Measurements from ENCODE around the gene SLC26A5.
A peak's percentile ranks its signal among the peaks of the same experiment; 100 is the strongest.

SLC26A5 gene

GRCh38 chr7:103387242-103387641 lies 58.8 kb downstream of the SLC26A5 start:
- H3K36me3 Mint-ChIP-seq, result no peaks in the 10 kb centered on the region
- no peaks in the 10 kb centered on the region for H3K4me1 Mint-ChIP-seq
- no peak for ATAC-seq
- no peaks in the 10 kb centered on the region for H3K9me3 Mint-ChIP-seq
- no peak for DNase-seq (ENCODE audit: low spot score in 2 of 2)
- H3K4me3 Mint-ChIP-seq, result no peak overlapping the region
- no peak overlapping the region for H3K27ac Mint-ChIP-seq

- no peaks in the 10 kb centered on the region for H3K4me1 Mint-ChIP-seq
- no peak overlapping the region for H3K4me3 Mint-ChIP-seq
- H3K9me3 Mint-ChIP-seq, result no peaks in the 10 kb centered on the region
- no peak overlapping the region for H3K27ac Mint-ChIP-seq
- no peaks in the 10 kb centered on the region for H3K36me3 Mint-ChIP-seq
- ATAC-seq (no peak), DNase-seq (ENCODE audit: low spot score in 2 of 2) (no peak)
These were observed 64.0 kb downstream of the SLC26A5 start for GRCh38 chr7:103382032-103382402.

GRCh38 chr7:103381280-103382031 lies 64.6 kb downstream of the SLC26A5 start:
- H3K9me3 Mint-ChIP-seq, result no peaks in the 10 kb centered on the region
- ATAC-seq (no peak), DNase-seq (ENCODE audit: low spot score in 2 of 2) (no peak)
- no peaks in the 10 kb centered on the region for H3K36me3 Mint-ChIP-seq
- H3K4me1 Mint-ChIP-seq, result no peaks in the 10 kb centered on the region
- no peak overlapping the region for H3K4me3 Mint-ChIP-seq
- H3K27ac Mint-ChIP-seq, result no peak overlapping the region

- no peaks in the 10 kb centered on the region for H3K9me3 Mint-ChIP-seq
- H3K36me3 Mint-ChIP-seq, result no peaks in the 10 kb centered on the region
- ATAC-seq, result no peak
- H3K27ac Mint-ChIP-seq, result no peak overlapping the region
- H3K4me3 Mint-ChIP-seq, result no peak overlapping the region
- no peak for DNase-seq (ENCODE audit: low spot score in 2 of 2)
- H3K4me1 Mint-ChIP-seq, result no peaks in the 10 kb centered on the region
These were observed 65.4 kb downstream of the SLC26A5 start for GRCh38 chr7:103380395-103381191.

DNA sequence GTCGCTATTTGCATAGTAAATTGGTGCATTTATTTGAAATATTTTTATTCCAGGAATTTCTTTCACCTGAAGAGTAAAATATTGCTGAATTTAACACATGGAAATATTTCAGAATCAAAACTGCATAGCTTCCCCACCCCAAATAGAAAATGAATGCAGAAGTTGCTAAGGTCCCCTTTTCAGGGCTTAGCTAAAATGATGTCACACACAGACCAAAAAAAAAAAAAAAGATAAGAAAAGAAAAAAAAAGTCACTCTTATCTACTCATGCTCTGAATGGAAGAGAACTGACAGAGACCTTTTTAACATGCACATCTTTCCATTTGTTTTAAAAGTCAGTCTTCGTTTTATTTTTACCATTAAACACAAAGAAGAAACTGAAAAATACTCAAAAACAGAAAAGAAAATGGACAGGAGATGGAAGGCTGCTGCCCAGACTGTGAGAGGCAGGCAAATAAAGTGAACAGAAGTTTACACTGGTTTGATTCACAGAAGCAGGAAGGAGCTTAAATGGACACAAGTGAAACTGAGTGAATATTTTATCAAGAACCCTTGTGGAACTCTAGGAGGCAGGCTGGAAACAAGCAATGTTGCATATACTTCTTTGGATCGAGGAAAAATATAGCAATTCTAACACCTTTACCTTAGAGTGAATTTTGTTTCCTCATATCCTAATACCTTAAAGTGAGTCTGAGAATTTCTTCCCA lies 66.6 kb downstream of the SLC26A5 start:
- DNase-seq (ENCODE audit: low spot score in 2 of 2), result no peak
- no peak overlapping the region for H3K27ac Mint-ChIP-seq
- H3K36me3 Mint-ChIP-seq, result no peaks in the 10 kb centered on the region
- no peak overlapping the region for H3K4me3 Mint-ChIP-seq
- H3K9me3 Mint-ChIP-seq, result no peaks in the 10 kb centered on the region
- H3K4me1 Mint-ChIP-seq, result no peaks in the 10 kb centered on the region
- no peak for ATAC-seq

DNA sequence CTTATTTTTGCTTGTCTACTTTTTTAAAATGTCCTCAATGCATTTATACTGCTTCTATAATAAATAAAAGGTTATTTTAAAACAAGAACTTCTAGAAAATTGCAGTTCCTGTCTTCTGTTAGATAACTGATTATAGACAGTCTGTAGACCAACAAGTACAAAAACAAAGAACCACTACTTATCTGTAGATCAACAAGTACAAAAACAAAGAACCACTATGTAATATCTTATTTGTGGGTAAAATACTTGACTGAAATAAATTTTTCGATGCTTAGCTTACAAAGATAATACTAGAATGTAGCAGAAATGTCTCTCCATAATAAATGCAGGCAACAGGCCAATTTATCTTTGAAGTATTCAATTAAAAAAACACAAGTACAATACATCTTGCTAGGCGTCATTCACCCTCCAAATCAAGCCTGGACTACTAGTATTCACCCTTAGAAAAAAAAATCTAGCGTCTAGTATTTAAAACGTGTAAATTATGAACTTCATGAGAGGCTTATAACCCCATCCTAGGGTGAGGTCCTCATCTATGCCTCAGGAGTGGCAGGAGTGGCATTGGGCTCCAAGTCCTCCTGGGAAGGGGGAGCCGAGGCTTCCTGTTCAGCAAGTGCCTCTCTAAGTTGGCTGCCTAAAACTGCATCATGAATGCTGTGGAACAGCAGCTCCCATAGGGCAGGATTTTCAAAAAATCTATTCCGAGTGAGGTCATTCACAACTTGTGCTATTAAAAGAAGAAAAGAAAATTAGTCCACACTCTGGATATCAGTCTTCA lies 72.0 kb downstream of the SLC26A5 start:
- H3K4me1 Mint-ChIP-seq, result no peaks in the 10 kb centered on the region
- no peak overlapping the region for H3K4me3 Mint-ChIP-seq
- peaks cover 6% of the 10 kb centered on the region for H3K36me3 Mint-ChIP-seq
- no peak for DNase-seq (ENCODE audit: low spot score in 2 of 2)
- no peak overlapping the region for H3K27ac Mint-ChIP-seq
- no peaks in the 10 kb centered on the region for H3K9me3 Mint-ChIP-seq
- no peak for ATAC-seq

- Mint-ChIP-seq H3K4me1 (no peaks in the 10 kb centered on the region), H3K36me3 (peaks cover 52% of the 10 kb centered on the region), H3K27ac (no peak overlapping the region), H3K9me3 (no peaks in the 10 kb centered on the region), H3K4me3 (no peak overlapping the region)
- DNase-seq (ENCODE audit: low spot score in 2 of 2), result no peak
- no peak for ATAC-seq
These were observed 76.6 kb downstream of the SLC26A5 start for GRCh38 chr7:103369432-103369831.

DNA sequence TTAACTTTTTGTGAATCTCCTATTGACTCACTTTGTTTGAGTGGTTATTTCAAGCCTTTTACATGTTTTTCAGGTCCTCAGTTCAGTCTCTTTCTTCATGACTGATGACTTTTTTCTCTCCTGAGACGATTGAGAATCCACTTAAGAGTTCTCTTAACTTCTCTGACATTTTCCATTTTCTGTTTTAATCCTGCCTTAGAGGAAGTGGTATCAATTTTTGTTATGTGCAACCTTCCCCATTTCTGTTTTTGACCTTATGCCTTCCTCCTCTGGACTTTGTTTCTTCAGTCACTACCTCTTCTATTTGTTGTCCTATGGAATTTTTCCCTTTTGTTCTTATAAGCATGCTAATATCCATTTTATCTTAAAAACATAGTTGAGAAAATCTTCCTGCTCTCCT lies 96.2 kb downstream of the SLC26A5 start:
- Mint-ChIP-seq H3K27ac (peak overlapping the region; percentile 99), H3K36me3 (peaks cover 65% of the 10 kb centered on the region), H3K9me3 (no peaks in the 10 kb centered on the region), H3K4me3 (peak overlapping the region; percentile 95), H3K4me1 (peaks cover 47% of the 10 kb centered on the region)
- DNase-seq (ENCODE audit: low spot score in 2 of 2) (no peak), ATAC-seq (no peak)

GRCh38 chr7:103348959-103349358 lies 97.0 kb downstream of the SLC26A5 start:
- DNase-seq (ENCODE audit: low spot score in 2 of 2), result no peak
- no peaks in the 10 kb centered on the region for H3K9me3 Mint-ChIP-seq
- ATAC-seq, result no peak
- H3K4me1 Mint-ChIP-seq, result peaks cover 47% of the 10 kb centered on the region
- H3K27ac Mint-ChIP-seq, result peak overlapping the region; percentile 99
- H3K4me3 Mint-ChIP-seq, result peak overlapping the region; percentile 95
- H3K36me3 Mint-ChIP-seq, result peaks cover 65% of the 10 kb centered on the region

GRCh38 chr7:103348452-103348851 lies 97.6 kb downstream of the SLC26A5 start:
- H3K27ac Mint-ChIP-seq, result peak overlapping the region; percentile 99
- peaks cover 63% of the 10 kb centered on the region for H3K36me3 Mint-ChIP-seq
- peaks cover 47% of the 10 kb centered on the region for H3K4me1 Mint-ChIP-seq
- H3K4me3 Mint-ChIP-seq, result peak overlapping the region; percentile 95
- DNase-seq (ENCODE audit: low spot score in 2 of 2) (no peak), ATAC-seq (no peak)
- no peaks in the 10 kb centered on the region for H3K9me3 Mint-ChIP-seq

GRCh38 chr7:103347507-103348267 lies 98.3 kb downstream of the SLC26A5 start, which contains the start of gene PSMC2:
Gene PSMC2, plus strand, starts transcription at chr7:103347643. Its CDS starts 69 bp downstream, at chr7:103347712.
- Mint-ChIP-seq H3K9me3 (no peaks in the 10 kb centered on the region), H3K4me1 (peaks cover 42% of the 10 kb centered on the region), H3K4me3 (peak within 1 kb of the TSS; percentile 95), H3K27ac (peak within 1 kb of the TSS; percentile 99), H3K36me3 (peaks cover 63% of the 10 kb centered on the region)
- ATAC-seq, result peak; percentile 85
- DNase-seq (ENCODE audit: low spot score in 2 of 2), result peak; percentile 62 to 89

DNA sequence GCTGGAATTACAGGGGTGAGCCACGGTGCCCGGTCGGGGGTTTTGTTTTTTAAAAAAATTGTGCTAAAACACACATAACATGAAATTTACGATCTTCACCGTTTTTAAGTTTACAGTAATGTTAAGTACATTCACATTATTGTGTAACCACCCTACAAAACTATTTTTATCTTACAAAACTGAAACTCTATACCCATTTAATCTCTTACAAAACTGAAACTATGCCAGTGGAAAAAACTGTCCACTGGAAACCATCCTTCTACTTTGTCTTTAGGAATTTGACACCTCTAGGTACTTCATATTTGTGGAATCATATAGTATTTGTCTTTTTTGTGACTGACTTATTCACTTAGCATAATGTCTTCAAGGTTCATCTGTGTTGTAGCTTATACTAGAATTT lies 99.6 kb downstream of the SLC26A5 start:
- peaks cover 63% of the 10 kb centered on the region for H3K36me3 Mint-ChIP-seq
- peak overlapping the region; percentile 95 for H3K4me3 Mint-ChIP-seq
- peak overlapping the region; percentile 99 for H3K27ac Mint-ChIP-seq
- DNase-seq (ENCODE audit: low spot score in 2 of 2) (no peak), ATAC-seq (no peak)
- H3K9me3 Mint-ChIP-seq, result no peaks in the 10 kb centered on the region
- peaks cover 42% of the 10 kb centered on the region for H3K4me1 Mint-ChIP-seq

- DNase-seq (ENCODE audit: low spot score in 2 of 2) (peak; percentile 67 to 91), ATAC-seq (peak; percentile 95)
- Mint-ChIP-seq H3K4me1 (peaks cover 46% of the 10 kb centered on the region), H3K9me3 (no peaks in the 10 kb centered on the region), H3K4me3 (peak within 1 kb of the TSS; percentile 99), H3K36me3 (peaks cover 71% of the 10 kb centered on the region), H3K27ac (peak within 1 kb of the TSS; percentile 99)
These were observed 101.4 kb downstream of the SLC26A5 start, which contains the start of gene DNAJC2 for GRCh38 chr7:103344453-103345149. Gene DNAJC2, minus strand, starts transcription at chr7:103344767. Its CDS starts 145 bp downstream, at chr7:103344622.

All from stimulated activated effector memory CD8-positive, alpha-beta T cell treated with anti-CD3 and anti-CD28 coated beads, Interleukin-12 subunit alpha, Interleukin-12 subunit beta, amount 100 ng/mL, for 72 hours (primary cell).